SU-DHL-6 (cell line): Measurements from ENCODE around the gene PRKCD.

Source experiments
- EZH2phosphoT487 ChIP-seq: fragments of 200-600 bp; sonication (generic), shearing (Covaris generic); conservative IDR thresholded peaks from 2 replicates; pipeline ENCODE4 v1.6.1; 2018; ENCODE audit warnings: mild to moderate bottlenecking, antibody characterized with exemption, low read length, moderate library complexity, mixed read lengths
- TF ChIP-seq, protein P1 (sequence below): fragments of 200-600 bp; sonication (generic); IDR thresholded peaks from one replicate; pipeline ENCODE4 v1.5.1; 2017; ENCODE audit warnings: antibody characterized with exemption, mild to moderate bottlenecking, low read length, moderate library complexity; ENCODE audit not compliant: insufficient read depth, poor library complexity, severe bottlenecking

DNA sequence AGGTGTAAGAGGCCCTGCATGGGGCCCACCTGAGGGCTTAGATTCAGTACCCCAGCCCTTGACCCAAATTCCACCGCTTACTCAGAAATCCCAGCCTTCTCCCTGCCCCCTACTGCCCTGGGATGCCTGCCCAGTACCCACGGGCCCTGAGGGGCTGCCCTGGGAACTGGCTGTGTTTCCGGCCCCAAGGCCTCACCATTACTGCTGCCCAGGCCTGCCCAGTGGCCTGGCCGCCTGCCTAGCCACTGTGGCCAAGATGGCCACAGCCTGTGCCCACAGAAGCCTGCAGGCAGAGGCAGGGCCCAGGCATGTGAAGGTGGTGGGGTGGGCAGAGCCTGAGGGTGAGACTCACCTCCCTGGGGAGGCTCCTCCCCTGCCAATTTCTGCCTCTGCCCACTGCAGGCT lies 6.1 kb upstream of the PRKCD start:
- TF ChIP-seq, protein P1, sequence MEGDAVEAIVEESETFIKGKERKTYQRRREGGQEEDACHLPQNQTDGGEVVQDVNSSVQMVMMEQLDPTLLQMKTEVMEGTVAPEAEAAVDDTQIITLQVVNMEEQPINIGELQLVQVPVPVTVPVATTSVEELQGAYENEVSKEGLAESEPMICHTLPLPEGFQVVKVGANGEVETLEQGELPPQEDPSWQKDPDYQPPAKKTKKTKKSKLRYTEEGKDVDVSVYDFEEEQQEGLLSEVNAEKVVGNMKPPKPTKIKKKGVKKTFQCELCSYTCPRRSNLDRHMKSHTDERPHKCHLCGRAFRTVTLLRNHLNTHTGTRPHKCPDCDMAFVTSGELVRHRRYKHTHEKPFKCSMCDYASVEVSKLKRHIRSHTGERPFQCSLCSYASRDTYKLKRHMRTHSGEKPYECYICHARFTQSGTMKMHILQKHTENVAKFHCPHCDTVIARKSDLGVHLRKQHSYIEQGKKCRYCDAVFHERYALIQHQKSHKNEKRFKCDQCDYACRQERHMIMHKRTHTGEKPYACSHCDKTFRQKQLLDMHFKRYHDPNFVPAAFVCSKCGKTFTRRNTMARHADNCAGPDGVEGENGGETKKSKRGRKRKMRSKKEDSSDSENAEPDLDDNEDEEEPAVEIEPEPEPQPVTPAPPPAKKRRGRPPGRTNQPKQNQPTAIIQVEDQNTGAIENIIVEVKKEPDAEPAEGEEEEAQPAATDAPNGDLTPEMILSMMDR: no peak
- TF ChIP-seq EZH2phosphoT487: no peak
